Heart left ventricle (tissue), 16 donors: ENCODE measurements around the gene TTLL9. TPM values are rescaled to one million over a fixed set of nuclear protein-coding genes. Genes with fewer than 3 reads are reported as not detected.
"Not testable (repeated sequence)": the region's sequence is repeated elsewhere in the genome, so short reads cannot be mapped to it uniquely, and the experiment has no call there.

Experiments used
- ATAC-seq, 4 donors: fragments of 200-7000 bp; cut with Tn5 transposase; one replicate each; pipeline ENCODE4 v1.9.1; 2020 to 2022; ENCODE audit warnings: moderate library complexity in 4 of 4, mild to moderate bottlenecking in 3 of 4, moderate number of reproducible peaks in 1 of 4
- DNase-seq, 5 donors: peaks; one replicate each; pipeline ENCODE4 v3.0.0-alpha.2; 2020
- H3K27ac ChIP-seq, 12 donors: fragments of 200-600 bp; sonication (generic) in 4 of 12; one replicate each; pipeline versions ENCODE4 v1.5.0 to v1.8.0; 2016 to 2022; ENCODE audit warnings: mild to moderate bottlenecking in 2 of 12
- H3K27me3 ChIP-seq, 9 donors: fragments of 200-600 bp; sonication (generic) in 2 of 9; one replicate each; pipeline versions ENCODE4 v1.5.1 to v1.8.0; 2016 to 2022; ENCODE audit warnings: mild to moderate bottlenecking in 3 of 9
- H3K36me3 ChIP-seq, 9 donors: fragments of 200-600 bp; sonication (generic) in 2 of 9; one replicate each; pipeline versions ENCODE4 v1.5.0 to v1.8.0; 2018 to 2022; ENCODE audit warnings: mild to moderate bottlenecking in 2 of 9
- H3K4me1 ChIP-seq, 12 donors: fragments of 200-600 bp; sonication (generic) in 4 of 12; one replicate each; pipeline versions ENCODE4 v1.5.0 to v1.8.0; 2016 to 2022; ENCODE audit warnings: mild to moderate bottlenecking in 3 of 12
- H3K4me3 ChIP-seq, 12 donors: fragments of 200-600 bp; sonication (generic) in 4 of 12; one replicate each; pipeline versions ENCODE4 v1.5.0 to v1.8.0; 2017 to 2022; ENCODE audit warnings: mild to moderate bottlenecking in 9 of 12, moderate library complexity in 4 of 12
- H3K9me3 ChIP-seq, 12 donors: fragments of 200-600 bp; sonication (generic) in 4 of 12; one replicate each; pipeline versions ENCODE4 v1.5.0 to v1.8.0; 2016 to 2022; ENCODE audit warnings: mild to moderate bottlenecking in 1 of 12
- CTCF ChIP-seq, 12 donors: fragments of 200-600 bp; sonication (generic) in 4 of 12; IDR thresholded peaks; one replicate each; pipeline versions ENCODE4 v1.5.0 to v1.8.0; 2018 to 2022; ENCODE audit warnings: antibody characterized with exemption in 12 of 12, mild to moderate bottlenecking in 5 of 12
- POLR2A ChIP-seq, 2 donors: fragments of 450-650 bp; IDR thresholded peaks; one replicate each; pipeline ENCODE4 v1.6.1; 2017; ENCODE audit warnings: antibody characterized with exemption in 2 of 2, mild to moderate bottlenecking in 2 of 2, moderate library complexity in 2 of 2
- WGBS, 4 donors: extraction: QIAGEN DNeasy Blood & Tissue Kit in 2 of 4; methylation state at CpG; one replicate each; pipeline versions ENCODE4 v1.1.5 to v1.1.7; 2013 to 2018; 5-methylcytosine and 5-hydroxymethylcytosine counted together
- intact Hi-C, 10 donors: fragments of 100-400 bp; cut with DNase I; formaldehyde crosslinking; loops; one replicate each; pipeline versions ENCODE4 v1.11.1 to v1.14.2; 2022
- polyA plus RNA-seq, 2 donors: library from polyadenylated mRNA; stranded (reverse); fragments of 200-250 nt; gene quantifications; one replicate each; pipeline ENCODE4 v1.2.3, GENCODE V29; 2013
- total RNA-seq, 9 donors: library from RNA; depleted of rRNA in 2 of 9; stranded (reverse); fragments of >200 nt in 2 of 9; fragmentation: NEBNext Ultra II Directional in 3 of 9; extraction: Animal tissue kit (Norgen Biotek cat#: 25700) in 3 of 9; gene quantifications; one replicate each; pipeline versions ENCODE4 v1.1.0 to v1.2.4, GENCODE V29; 2016 to 2023
- donor health status: ischemic (EF 13 %, LVEDD 7.1; RV severe dilation, severe dysfunction).
- donor health status: healthy with polysubstance abuse.
- donor health status: DM: no; HTN: yes; CAD: no.
- donor health status: DM: no; HTN: no; CAD: no.
- donor health status: ischemic (EF 25% LVEDD 6.9; RV normal size, moderate dysfunction).
- donor health status: ischemic (EF 25% LVEDD 5.7; RV mildly dilated, moderate dysfunction).
- donor health status: healthy.
- donor health status: DM: yes; HTN: yes; CAD: no.
- donor health status: ischemic (EF 35%, LVEDD 5.7; RV mildly dilated, moderate dysfunction).
- donor health status: nonischemic (EF 11% LVEDD 7.7; RV severe dilation, severe dysfunction).
- donor health status: DM: yes; HTN: yes; CAD: no.
- donor health status: PGD.
- donor health status: ischemic (EF 29% LVEDD 5.4; RV normal size, mild dysfunction).
- donor health status: nonischemic (EF 23%, LVEDD 6.1; RV moderate dilation, normal function).

Gene TTLL9
- total and polyA plus RNA-seq, 11 donors, result not detected

DNA sequence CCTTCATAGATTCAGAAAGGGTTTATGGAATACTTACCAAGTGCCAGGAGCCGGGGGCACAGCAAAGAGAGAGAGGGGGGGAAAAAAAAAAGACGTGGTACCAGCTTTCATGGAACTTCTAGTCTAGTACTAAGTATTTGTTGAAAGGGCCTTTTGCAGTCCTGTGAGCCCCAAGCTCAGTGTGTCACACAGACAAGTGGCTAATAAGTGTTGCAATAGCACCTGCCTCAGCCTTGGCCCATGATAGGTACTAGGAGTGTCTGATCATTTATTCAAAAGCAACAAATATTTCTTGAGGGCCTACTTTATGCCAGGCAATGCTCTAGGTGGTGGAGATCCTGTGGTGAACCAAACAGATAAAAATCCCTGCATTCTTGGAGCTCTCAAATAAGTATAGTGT, 43.4 kb upstream of the TTLL9 start:
- peaks cover 0 to 11% (median 5%) of the 10 kb centered on the region in 12 donors for H3K4me1 ChIP-seq
- H3K27ac ChIP-seq, result no peak overlapping the region
- TF ChIP-seq CTCF (IDR thresholded peaks at IDR 0.05) (no peak), POLR2A (IDR thresholded peaks at IDR 0.05) (no peak)
- ATAC-seq (no peak), DNase-seq (no peak)
- H3K36me3 ChIP-seq, result no peaks in the 10 kb centered on the region
- intact Hi-C loops, result loop anchor here (5.0 to 10.0 kb wide), 7 partner anchors 128 to 828 kb away; partner anchors contain the start of gene PDRG1 (in 1 of the 10)
- no peaks in the 10 kb centered on the region for H3K9me3 ChIP-seq
- H3K4me3 ChIP-seq, result no peak overlapping the region
- 80 to 88% (median 83%) methylated on average over 2 of the region's 2 CpGs for WGBS, 4 donors
- no peaks in the 10 kb centered on the region for H3K27me3 ChIP-seq

GRCh38 chr20:31828016-31828415, 42.4 kb upstream of the TTLL9 start:
- not testable (repeated sequence) for H3K27ac ChIP-seq, ATAC-seq, H3K27me3 ChIP-seq

DNA sequence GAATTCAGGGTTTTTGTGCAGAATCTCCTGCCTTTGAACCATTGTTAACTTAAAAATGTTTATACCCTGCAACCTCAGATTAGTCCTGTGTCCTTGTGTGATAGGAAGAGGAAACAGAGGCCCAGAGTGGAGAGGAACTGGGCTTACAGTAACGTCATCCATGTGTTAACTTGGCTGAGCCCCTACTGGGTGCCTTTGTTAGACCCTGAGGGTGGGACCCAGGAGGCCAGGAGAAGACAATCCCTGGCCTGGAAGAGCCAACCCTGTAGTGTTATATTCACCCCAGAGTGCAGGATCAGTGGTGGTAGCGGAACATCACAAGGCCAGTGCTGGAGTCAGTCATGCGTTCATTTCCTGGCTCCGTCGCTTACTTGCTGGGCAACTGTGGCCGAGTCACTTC, 40.7 kb upstream of the TTLL9 start:
- TF ChIP-seq CTCF (IDR thresholded peaks at IDR 0.05) (no peak), POLR2A (IDR thresholded peaks at IDR 0.05) (no peak)
- Histone ChIP-seq H3K36me3 (no peaks in the 10 kb centered on the region), H3K27ac (peak overlapping the region in 2 of 12 donors; percentile 22 to 31), H3K9me3 (no peaks in the 10 kb centered on the region), H3K27me3 (no peaks in the 10 kb centered on the region), H3K4me1 (peaks cover 0 to 11% (median 0%) of the 10 kb centered on the region in 12 donors), H3K4me3 (no peak overlapping the region)
- intact Hi-C loops, result loop anchor here (5.0 to 10.0 kb wide), 8 partner anchors 125 to 825 kb away; partner anchors contain the start of gene PDRG1 (in 1 of the 10)
- 82 to 91% (median 87%) methylated on average over 6 of the region's 6 CpGs for WGBS, 4 donors
- peak in 1 of 4 donors; percentile 25 for ATAC-seq
- DNase-seq, result no peak

More at GRCh38 chr20:31828016-31828415, 42.4 kb upstream of the TTLL9 start:
- not testable (repeated sequence) for H3K36me3 ChIP-seq, H3K9me3 ChIP-seq, H3K4me3 ChIP-seq, DNase-seq, H3K4me1 ChIP-seq
- intact Hi-C loops, result loop anchor here (5.0 to 10.0 kb wide), 7 partner anchors 127 to 827 kb away; partner anchors contain the start of gene PDRG1 (in 1 of the 10)
- WGBS, 4 donors, result 95 to 98% (median 97%) methylated on average over 11 of the region's 11 CpGs

- peak overlapping the region in 2 of 12 donors; percentile 22 to 31 for H3K27ac ChIP-seq
- no peak for DNase-seq
- WGBS, 4 donors, result 88 to 100% (median 89%) methylated on average over 2 to 8 of the region's 8 CpGs
- no peaks in the 10 kb centered on the region for H3K9me3 ChIP-seq
- peaks cover 0 to 16% (median 3%) of the 10 kb centered on the region in 12 donors for H3K4me1 ChIP-seq
- no peak overlapping the region for H3K4me3 ChIP-seq
- intact Hi-C loops, result loop anchor here in 1 of 10 donors (10.0 kb wide), 1 partner anchor 624 kb away; no protein-coding TSS in a partner anchor
- H3K36me3 ChIP-seq, result no peaks in the 10 kb centered on the region
- no peaks in the 10 kb centered on the region for H3K27me3 ChIP-seq
- no peak for TF ChIP-seq POLR2A (IDR thresholded peaks at IDR 0.05)
- no peak for TF ChIP-seq CTCF (IDR thresholded peaks at IDR 0.05)
- no peak for ATAC-seq
Observed at GRCh38 chr20:31830406-31830981, 39.9 kb upstream of the TTLL9 start.
